Islet precursor cell (in vitro differentiated cells): ENCODE measurements around the gene PPP2R2B.

Source experiments
- DNase-seq: peaks from one replicate; pipeline ENCODE4 v3.0.0-alpha.2; 2018

PPP2R2B gene

GRCh38 chr5:146884066-146884626, 5.6 kb upstream of the PPP2R2B start:
- no peak for DNase-seq

GRCh38 chr5:146883511-146883910, 5.0 kb upstream of the PPP2R2B start:
- no peak for DNase-seq

GRCh38 chr5:146880966-146881365, 2.4 kb upstream of the PPP2R2B start:
- DNase-seq: no peak

GRCh38 chr5:146877783-146878475, 628 bp downstream of the PPP2R2B start:
- peak; percentile 68 for DNase-seq

GRCh38 chr5:146877178-146877681, 1.3 kb downstream of the PPP2R2B start:
- no peak for DNase-seq

- DNase-seq: no peak
Observed at GRCh38 chr5:146873186-146873917, 5.2 kb downstream of the PPP2R2B start.

GRCh38 chr5:146872188-146872587, 6.4 kb downstream of the PPP2R2B start:
- no peak for DNase-seq

- DNase-seq: no peak
Observed at GRCh38 chr5:146867996-146868708, 10.4 kb downstream of the PPP2R2B start.

- DNase-seq: no peak
Observed at GRCh38 chr5:146866263-146866662, 12.3 kb downstream of the PPP2R2B start.

- DNase-seq: no peak
Observed at GRCh38 chr5:146862641-146863040, 15.9 kb downstream of the PPP2R2B start.

- no peak for DNase-seq
Observed at GRCh38 chr5:146860213-146860893, 18.2 kb downstream of the PPP2R2B start.

GRCh38 chr5:146852089-146852488, 26.5 kb downstream of the PPP2R2B start:
- no peak for DNase-seq

GRCh38 chr5:146851133-146851532, 27.4 kb downstream of the PPP2R2B start:
- DNase-seq: no peak

- no peak for DNase-seq
Observed at GRCh38 chr5:146849694-146850303, 28.8 kb downstream of the PPP2R2B start.

- DNase-seq: no peak
Observed at GRCh38 chr5:146848133-146848532, 30.4 kb downstream of the PPP2R2B start.

GRCh38 chr5:146840016-146840415, 38.5 kb downstream of the PPP2R2B start:
- DNase-seq: no peak

- no peak for DNase-seq
Observed at GRCh38 chr5:146836226-146836842, 42.2 kb downstream of the PPP2R2B start.

GRCh38 chr5:146832985-146833732, 45.4 kb downstream of the PPP2R2B start:
- DNase-seq: no peak

GRCh38 chr5:146828385-146828784, 50.2 kb downstream of the PPP2R2B start:
- DNase-seq: peak; percentile 59

GRCh38 chr5:146827901-146828300, 50.7 kb downstream of the PPP2R2B start:
- no peak for DNase-seq

GRCh38 chr5:146825033-146825432, 53.5 kb downstream of the PPP2R2B start:
- peak; percentile 80 for DNase-seq
